ENCODE data around the gene SLX4IP.
"Not testable (repeated sequence)": the region's sequence is repeated elsewhere in the genome, so short reads cannot be mapped to it uniquely, and the experiment has no call there.

The SLX4IP gene

DNA sequence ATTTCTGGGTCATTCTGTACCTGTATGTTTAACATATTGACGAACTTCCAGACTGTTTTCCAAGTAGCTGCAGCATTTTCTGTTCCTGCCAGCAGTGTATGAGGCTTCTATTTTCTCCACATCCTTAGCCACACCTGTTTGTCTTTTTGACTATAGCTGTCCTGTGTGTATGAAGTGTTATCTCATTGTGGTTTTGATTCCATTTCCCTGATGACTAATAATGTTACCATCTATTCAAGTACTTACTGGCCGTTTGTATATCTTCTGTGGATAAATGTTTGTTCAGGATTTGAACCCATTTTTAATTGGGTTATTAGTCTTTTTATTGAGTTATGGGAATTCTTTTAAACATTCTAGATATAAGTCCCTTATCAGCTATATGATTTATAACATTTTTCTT is 143.5 kb downstream of the SLX4IP start:
- DNase-seq, result no peak

DNA sequence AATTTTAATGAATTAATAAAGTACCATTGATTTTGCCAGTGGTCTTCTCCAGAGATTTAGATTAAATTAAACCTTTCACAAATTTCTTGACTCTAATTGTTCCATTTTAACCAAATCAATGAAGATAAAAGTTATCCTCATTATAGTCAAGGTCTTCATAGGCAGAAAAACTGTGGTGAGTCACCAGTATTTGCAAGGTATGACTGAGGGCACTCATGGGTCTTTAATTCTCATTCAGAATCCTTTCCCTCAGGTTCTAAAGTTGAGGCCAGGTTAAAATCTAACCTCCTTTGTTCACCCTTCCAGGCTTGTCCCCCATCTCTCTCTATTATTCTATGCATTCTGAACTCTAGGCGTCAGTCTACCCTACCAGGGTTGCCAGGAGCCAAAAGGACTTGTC is 144.8 kb downstream of the SLX4IP start:
- no peak for DNase-seq

DNA sequence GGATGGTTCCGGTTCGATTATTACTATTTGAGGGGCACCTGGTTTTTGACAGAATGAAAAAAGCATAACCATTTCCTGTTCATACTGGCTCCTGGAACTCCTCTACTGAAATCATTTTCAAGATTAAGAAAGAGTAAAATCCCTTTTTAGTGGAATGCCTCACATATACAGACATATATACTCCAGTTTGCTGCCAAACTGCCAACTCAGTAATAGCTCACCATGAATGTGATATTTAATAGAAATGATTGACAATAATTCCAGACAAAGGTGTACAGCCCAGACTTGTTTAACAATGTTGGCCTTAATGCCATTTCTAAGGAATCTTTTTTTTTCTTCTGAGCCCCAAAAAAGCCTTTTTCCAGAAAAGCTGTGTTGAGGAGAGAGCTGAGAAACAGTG is 145.6 kb downstream of the SLX4IP start:
- no peak for DNase-seq

DNA sequence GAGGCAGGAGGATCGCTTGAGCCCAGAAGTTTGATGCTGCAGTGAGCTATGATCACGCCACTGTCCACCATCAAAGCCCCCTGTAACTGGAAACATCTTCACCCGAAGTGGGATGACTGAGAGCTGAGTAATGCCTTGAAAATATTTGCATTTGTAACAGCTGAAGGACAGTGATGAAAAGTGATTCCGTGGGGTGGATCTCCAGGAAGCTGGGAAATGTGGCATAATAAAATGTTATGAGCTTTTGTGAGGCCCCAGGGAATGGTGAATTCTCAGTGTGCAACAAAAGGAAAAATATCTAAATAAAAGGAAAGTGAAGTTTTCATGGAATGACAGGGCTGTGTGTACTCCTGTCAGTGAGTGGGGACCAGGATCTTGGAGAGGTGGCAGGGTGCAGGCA is 146.7 kb downstream of the SLX4IP start:
- DNase-seq, result no peak

DNA sequence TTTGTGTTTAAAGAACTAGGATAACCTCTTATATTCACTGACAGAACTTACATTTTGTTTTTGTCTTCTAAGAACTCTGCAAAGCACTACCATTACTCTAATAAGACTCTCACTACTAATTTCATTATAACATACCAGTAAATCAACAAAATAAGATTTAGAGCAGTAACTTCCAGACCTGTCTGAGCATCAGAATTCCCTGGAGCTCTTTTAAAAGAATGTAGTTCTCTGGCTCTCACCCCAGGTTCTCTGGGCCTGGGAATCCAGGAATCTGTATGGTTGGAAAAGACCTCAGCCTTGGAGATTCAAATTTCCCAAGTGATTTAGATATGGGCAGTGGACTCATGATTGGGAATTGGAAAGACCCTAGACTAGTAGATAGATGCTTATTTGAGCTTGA is 149.3 kb downstream of the SLX4IP start:
- no peak for DNase-seq

DNA sequence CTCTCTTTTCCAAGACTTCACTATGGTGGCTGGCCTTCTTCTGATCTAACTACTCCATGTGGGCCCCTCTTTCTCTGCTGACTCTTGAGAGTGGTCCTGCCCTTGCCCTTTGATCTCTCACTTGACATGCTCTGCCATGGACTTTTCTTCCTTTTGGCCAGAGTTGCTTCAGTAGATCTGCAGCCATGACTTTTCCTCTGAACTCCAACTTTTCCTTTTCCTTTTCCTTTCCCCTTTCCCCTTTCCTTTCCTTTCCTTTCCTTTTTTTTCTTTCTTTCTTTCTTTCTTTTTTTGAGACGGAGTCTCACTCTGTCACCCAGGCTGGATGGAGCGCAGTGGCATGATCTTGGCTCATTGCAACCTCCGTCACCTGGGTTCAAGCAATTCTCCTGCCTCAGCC is 150.2 kb downstream of the SLX4IP start:
- DNase-seq, result no peak

DNA sequence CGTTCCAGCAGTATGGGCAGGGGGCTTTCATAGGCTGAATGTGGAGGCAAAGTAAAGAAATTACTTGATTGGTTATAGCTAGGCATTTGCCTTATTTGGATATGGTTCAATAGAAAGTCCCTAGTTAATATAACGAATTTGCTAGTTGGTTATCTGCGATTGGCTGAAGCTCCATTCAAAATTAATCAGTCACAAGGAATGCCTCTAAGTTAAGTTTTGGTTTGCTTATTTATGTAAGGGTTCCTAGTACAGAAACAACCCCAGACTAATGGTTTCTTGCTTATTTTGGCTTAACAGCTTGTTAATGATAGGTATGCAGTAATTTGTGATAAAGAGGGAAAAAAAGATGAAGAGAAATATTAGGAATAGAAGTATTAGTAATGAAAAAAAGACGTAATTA is 151.2 kb downstream of the SLX4IP start:
- DNase-seq, result no peak

DNA sequence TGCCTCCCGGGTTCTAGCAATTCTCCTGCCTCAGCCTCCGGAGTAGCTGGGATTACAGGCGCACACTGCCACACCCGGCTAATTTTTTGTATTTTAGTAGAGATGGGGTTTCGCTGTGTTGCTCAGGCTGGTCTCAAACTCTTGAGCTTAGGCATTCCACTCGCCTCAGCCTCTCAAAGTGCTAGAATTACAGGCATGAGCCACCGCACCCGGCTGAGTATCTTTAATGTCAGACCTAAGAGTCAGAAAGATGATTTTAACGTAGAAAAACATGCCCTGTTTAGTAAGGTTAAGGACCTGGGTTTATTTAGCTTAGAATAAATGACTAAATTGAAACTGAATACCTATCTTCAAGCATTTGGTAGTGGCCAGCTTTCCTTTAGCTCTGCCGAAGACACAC is 155.3 kb downstream of the SLX4IP start:
- not testable (repeated sequence) for DNase-seq

DNA sequence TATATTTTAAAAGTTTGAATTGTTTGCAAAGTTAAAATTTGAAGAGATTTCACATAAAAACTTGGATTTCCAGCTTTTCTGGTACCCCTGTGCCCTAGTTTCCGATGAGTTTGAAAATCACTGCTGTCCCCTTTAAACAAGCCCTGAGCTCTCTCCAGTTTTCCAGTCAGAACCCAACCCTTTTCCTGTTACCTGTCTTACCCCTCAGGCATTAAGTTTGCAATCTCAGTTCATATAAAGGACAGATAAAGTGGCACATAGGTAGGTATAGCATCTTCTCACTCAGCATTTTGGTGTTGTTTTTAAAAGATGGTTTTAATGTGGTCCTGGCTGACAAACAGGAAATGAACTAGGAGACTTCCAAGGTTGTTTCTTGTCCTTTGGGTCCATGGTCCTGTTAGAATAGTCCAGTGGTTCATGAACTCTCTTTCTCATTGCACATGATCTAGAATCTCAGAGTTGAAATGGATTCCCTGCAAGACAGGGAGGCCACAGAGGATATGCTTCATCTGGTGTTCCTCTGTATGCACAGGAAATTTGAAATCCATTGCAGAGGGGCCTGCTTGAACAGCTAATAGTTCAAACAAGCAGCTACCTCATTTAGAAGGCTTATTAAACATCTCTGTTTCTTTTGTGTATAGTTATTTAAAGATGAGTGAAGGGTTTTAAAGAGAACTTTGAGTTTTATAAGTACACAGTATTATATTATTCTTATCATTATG is 156.0 kb downstream of the SLX4IP start:
- DNase-seq, result no peak

DNA sequence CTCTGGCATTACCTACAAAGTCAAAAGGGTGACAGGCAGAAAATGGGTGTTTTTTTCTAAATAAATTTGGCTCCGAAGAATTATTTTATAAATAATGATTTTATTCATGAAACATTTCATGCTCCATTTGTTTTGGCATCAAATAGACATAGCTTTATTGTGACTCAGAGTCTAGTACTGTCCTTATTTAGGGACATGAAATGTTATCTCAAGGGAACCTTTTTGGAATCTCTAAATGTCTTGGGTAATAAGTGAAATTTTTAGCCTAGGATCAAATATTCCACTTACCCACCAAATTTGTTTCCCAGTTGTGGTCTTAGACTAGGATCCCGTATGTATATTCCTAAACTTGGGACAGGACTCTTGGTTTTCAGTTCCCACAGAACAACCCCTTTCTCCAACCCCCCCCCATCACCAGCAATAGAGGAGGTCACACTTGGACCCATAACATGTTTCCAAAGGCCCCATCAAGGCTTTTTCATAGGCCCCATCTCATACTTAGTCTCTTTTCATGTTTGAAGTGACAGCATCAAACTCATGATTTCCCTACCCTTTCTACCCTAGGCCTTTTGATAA is 156.9 kb downstream of the SLX4IP start:
- no peak for DNase-seq

DNA sequence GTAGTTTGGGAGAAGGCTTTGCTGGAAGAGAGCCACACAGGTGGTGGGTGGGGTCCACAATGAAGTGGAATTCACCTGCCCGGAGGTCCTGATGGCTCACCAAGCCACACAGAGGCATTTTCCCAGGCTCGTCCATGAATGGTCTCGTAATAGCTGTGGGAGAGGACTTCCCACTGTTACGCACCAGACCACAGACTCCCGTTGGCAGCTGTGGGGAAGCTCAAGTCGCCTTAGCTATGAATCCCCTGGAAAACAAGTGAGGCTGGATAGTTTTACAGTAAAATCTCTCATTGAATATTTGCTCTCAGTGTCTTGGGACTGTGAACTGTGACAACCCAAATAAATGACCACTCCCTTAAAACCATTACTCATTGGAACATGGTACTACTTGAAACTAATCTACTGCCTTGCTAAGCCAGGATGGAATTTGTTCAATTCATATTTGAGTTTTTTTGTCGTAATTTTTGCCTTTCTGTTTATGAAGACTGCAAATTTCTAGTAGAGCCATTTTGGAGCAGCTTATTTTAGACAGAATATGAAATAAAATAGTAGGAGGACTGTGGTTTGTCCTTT is 159.3 kb downstream of the SLX4IP start:
- DNase-seq, result no peak

DNA sequence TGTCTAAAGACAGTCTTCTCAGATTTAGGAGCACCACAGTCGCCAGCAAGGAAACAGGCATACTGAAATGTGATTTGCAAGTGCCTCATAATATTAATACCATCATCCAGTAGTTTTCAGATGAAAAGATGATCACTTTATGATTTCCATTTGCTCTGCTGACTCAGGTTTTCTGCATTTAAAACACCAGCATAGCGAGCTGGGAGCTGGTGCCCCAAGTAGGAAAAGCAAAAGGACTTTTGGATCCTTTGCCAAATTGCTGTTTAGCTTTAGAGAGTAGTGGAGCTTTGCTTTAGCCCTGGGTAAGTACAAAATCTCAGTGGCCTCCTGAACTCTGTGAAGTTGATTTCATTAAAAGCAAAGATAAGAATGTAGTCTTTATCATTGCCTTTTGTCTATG is 160.2 kb downstream of the SLX4IP start:
- DNase-seq, result no peak

DNA sequence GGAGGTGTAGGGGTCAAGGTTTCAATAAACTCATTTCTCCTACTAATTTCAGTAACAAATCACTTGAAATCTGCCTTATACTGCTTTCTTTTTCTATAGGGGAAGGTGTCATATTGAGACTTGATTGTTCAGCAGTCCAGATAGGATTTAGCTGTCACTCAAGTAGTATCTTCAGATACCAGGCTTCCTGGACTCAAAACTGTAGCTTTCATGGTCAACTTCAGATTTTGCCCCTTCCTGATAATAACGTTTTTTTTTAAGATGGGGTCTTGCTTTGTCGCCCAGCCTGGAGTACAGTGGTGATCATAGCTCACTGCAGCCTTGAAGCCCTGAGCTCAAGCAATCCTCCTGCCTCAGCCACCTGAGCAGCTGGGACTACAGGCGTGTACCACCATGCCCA is 160.9 kb downstream of the SLX4IP start:
- no peak for DNase-seq

DNA sequence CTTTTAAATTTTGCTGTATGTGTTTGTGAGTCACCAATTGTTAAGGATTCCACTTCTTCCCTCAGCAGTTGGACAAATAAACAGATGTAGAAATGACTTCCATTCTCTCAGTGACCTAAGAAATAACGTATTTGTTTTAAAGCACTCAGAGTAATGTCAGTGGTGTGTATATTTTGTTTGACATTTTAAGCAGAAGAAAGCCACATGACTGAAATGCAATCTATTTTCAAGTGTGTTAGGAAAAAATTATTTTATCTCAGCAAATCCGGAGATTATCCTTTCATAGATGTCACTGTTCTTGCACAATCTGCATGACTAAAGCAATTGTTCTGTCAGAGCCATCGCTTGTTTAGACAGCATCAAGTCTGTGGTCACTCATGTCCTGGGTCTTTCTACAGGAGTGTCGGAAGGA is 161.6 kb downstream of the SLX4IP start:
- no peak for DNase-seq

DNA sequence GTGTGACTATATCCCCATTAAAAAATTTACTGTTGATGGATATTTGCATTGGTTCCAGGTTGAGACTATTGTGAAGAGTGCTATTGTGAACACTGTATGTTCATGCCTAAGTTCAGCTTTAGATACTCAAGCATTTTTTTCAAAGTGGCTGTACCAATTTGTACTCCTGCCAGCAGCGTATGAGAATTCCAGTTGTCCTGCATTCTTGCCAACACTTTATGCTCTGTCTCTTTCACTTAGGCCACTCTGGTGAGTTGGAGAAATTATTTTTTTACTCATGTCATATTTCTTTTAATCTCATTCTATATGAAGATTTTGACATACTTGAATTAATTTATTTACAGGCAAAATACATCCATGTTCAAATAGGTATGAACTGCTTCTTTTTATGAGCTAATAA is 162.5 kb downstream of the SLX4IP start:
- no peak for DNase-seq

DNA sequence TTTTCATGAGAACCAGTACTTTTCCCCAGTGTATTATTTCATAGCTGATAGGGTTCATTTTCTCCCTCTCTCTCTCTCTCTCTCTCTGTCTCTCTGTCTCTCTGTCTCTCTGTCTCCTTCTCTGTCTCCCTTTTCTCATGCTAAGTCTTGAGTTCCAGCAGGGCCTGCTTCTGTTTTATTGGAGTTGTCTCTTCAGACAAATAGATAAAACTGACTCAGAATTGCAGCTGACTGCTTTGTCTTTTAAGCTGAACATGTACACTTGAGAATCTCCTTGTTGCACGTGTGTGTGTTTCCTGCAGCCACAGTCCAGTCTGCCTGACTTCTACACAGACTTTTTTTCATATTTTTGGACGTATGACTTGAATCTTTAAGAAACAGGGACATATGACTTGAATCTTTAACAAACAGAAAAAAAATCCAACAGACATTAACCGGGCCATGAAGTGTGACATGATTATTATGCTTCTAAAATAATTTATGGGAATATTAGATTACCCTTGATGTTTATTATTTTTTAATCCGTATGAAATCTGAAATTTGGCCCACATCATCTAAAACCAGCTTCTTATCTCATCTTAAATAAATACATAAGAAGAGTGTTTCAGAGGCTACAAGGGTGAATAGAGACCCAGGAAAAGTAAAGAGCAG is 167.2 kb downstream of the SLX4IP start:
- DNase-seq, result no peak

DNA sequence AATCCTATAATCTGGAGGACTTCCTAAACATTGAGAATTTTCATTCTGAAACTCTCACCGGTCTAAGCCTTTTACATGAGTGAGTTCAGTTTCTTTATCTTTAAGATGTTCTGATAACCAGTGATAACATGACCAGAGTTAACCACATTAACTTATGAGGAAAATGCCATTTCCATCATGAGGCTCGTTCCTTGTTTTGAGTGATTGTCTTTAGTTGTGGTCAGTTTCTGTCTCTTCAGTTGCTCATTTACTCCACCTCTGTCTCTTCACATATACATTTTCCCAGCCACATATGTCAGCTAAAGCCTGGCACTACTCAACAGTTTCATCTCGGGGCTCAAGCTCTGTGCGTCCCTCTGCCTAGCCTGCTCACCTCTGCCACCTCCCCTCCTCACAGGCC is 168.3 kb downstream of the SLX4IP start:
- no peak for DNase-seq

DNA sequence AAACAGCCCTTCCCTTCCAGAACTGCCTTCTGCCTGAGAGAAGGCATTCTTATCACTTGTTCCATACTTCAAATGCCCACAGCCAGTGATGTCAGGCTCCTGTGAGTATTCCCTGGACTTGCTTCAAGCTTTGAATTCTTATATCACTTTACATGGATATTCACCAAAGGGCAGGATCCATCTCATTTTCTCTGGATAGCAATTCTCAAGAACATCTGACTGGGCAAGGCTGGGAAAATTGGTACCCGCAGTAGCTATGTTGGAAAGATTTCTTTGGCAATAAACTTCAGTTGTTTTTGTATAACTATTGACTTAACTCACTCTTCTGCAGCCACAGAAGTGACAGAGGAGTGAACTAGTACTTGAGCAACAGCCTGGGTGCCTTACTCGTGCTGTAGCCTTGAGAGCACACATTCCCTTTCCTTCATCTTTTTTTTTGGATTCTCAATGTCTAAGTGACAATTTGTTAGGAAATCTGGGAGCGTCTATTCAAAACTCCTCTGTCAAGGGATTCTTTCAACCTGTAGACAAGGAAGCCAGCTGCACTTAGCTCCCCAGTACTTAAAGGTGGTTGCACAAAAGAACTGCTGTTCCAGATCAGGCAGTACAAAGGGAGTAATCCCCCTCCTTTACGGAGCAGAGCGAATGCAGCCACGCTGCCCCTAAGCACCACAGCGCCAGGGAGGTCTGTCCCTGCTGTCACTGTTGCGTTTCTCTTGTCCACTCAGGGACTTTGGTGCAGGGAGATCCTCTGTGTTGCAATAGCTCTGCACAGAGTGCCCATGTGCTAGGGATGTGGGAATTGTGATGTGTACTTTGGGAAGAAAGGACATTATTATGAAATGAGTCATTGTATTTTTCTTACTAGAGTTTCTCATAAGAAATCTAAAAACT is 169.1 kb downstream of the SLX4IP start:
- no peak for DNase-seq

DNA sequence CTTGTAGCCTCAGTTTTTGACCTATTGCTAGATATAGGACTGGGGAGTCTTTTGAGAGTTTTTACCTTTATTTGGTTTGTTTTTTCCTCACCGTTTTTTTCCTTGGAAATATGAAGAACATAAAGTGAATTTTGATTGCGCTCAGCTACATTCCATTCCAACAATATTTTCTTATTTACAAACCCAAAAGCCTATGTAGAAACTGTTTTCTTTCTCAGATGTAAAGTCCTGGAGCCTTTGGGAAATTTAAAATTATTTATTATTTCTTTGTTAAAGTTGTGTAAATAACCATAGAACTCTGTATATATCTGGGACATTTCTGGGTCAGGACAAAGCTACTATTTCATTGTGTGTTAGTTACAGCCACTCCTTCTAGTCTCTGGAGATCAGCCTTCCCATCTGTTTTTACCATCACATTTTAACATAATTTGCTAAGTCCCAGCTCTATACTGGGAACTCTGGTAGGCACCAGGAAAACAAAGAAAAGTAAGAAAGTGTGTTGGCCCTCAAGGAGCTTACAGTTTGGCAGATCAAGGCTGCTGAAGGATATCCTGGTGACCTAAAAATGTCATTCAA is 169.8 kb downstream of the SLX4IP start:
- DNase-seq, result no peak

DNA sequence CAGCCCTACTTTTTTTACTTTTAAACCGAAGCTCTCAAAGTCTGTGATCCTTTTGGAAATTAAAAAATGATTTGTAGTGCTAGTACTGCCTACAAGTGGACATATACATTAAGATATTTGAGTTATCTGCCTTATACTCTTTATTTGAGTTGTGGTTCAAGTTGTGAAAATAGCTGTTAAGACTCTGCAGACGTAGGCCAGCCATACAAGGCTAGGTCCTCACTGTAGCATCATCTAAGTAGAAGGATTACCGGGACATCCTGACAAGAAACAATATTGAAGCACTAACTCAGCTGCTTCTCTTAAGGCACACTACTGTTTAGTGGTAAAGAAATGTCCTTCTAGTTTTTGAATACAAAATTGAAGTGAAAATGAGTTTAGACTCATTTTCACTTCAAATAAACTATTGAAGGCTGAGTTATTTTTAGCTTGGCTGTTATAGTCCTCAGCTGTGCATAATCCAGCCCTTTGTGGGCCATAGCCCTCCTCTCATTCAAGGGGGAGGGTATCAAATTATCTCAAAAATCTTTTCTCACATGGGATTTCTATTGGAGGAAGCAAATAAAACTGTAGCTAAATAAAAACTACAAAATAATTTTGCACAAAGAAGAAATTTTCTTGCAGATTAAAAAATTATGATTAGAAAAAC is 170.6 kb downstream of the SLX4IP start:
- no peak for DNase-seq

DNA sequence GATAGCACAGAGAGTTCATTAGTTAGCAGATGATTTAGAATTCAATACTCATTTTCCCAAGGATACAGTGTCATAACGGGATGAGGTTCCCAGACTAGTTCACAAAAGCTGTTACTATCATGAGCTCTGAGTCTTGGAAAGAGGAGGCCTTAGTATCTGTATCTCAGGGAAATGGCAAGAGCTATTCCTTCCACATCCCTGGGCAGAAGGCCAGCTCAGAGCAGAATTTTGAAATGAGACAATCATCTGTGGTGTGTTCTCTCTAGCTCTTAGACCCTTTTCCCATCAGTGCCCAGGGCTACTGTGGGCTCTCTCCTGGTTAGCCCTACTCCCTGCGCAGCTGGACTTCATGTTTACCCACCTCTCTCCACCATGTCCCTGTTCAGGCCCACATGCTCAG is 174.2 kb downstream of the SLX4IP start:
- DNase-seq, result no peak

DNA sequence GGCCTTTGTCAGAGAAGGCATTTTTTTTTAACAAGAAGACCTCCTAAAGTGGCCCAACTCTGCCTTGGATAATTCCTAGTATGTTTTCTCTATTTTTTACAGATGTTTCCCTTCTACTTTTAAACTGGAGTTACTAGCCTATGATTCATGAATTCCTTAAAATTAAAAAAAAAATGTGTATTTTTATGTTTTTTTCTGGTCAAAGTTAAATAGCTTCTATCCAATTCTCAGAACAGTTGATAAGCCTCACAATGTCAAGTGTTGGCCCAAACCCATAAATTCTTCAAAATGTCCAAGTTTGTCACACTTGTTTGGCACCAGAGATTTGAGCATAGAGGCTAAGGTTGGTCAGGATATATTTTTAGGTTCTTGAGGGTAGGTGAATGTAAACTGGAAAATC is 174.7 kb downstream of the SLX4IP start:
- DNase-seq, result no peak
